ENCODE results near the gene ZRSR2.
"Not testable (repeated sequence)": the region's sequence is repeated elsewhere in the genome, so short reads cannot be mapped to it uniquely, and the experiment has no call there.

The ZRSR2 gene

GRCh38 chrX:15789979-15790768 is at the start of gene ZRSR2:
TSS of gene ZRSR2 (plus strand) at chrX:15790484. CDS start at chrX:15790496, 12 bp downstream.
- peak within 1 kb of the TSS; percentile 58 for H3K4me3 ChIP-seq (ENCODE audit: control insufficient read depth, low read depth, low read length)
- TF ChIP-seq CTCF (IDR thresholded peaks at IDR 0.05; ENCODE audit: control insufficient read depth, insufficient read depth, low read depth, low read length, missing control alignments) = no peak
- DNase-seq (ENCODE audit: low read depth) = no peak

- no peak for DNase-seq (ENCODE audit: low read depth)
- TF ChIP-seq CTCF (IDR thresholded peaks at IDR 0.05; ENCODE audit: control insufficient read depth, insufficient read depth, low read depth, low read length, missing control alignments) = no peak
- H3K4me3 ChIP-seq (ENCODE audit: control insufficient read depth, low read depth, low read length) = no peak overlapping the region
These were observed 46.0 kb upstream of the ZRSR2 start for GRCh38 chrX:15744181-15744867.

GRCh38 chrX:15745179-15745578 is 45.1 kb upstream of the ZRSR2 start:
- no peak overlapping the region for H3K4me3 ChIP-seq (ENCODE audit: control insufficient read depth, low read depth, low read length)
- DNase-seq (ENCODE audit: low read depth) = no peak
- TF ChIP-seq CTCF (IDR thresholded peaks at IDR 0.05; ENCODE audit: control insufficient read depth, insufficient read depth, low read depth, low read length, missing control alignments) = no peak

- H3K4me3 ChIP-seq (ENCODE audit: control insufficient read depth, low read depth, low read length); DNase-seq (ENCODE audit: low read depth): not testable (repeated sequence)
These were observed 43.6 kb upstream of the ZRSR2 start for GRCh38 chrX:15746651-15747050.

GRCh38 chrX:15747626-15748173 is 42.6 kb upstream of the ZRSR2 start:
- DNase-seq (ENCODE audit: low read depth) = no peak
- no peak for TF ChIP-seq CTCF (IDR thresholded peaks at IDR 0.05; ENCODE audit: control insufficient read depth, insufficient read depth, low read depth, low read length, missing control alignments)
- H3K4me3 ChIP-seq (ENCODE audit: control insufficient read depth, low read depth, low read length) = no peak overlapping the region

GRCh38 chrX:15748841-15749240 is 41.4 kb upstream of the ZRSR2 start:
- DNase-seq (ENCODE audit: low read depth) = no peak
- H3K4me3 ChIP-seq (ENCODE audit: control insufficient read depth, low read depth, low read length) = no peak overlapping the region
- no peak for TF ChIP-seq CTCF (IDR thresholded peaks at IDR 0.05; ENCODE audit: control insufficient read depth, insufficient read depth, low read depth, low read length, missing control alignments)
